Measurements from ENCODE around the gene GTSF1L. TPM values are rescaled to one million over a fixed set of nuclear protein-coding genes. Genes with fewer than 3 reads are reported as not detected.

The GTSF1L gene
- total and polyA plus RNA-seq, 12 donors: not detected

DNA sequence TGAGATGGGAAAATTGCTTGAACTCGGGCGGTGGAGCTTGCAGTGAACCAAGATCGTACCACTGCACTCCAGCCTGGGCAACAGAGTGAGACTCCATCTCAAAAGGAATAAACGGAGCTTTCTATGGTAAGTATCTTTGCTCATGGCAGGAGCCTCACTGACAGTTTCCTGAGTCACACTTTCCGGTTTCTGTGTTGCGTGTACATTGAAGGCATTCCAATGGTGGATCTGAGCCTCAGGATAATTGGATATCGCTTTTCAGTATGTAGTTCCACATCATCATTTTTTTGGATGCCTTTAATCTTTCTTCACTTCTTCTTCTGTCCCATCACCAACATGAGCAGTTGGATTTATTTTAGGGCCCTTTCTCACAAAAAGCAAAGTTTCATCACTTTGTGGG is 28.6 kb upstream of the GTSF1L start:
- Histone ChIP-seq H3K4me1 (peaks cover 0 to 30% (median 0%) of the 10 kb centered on the region in 9 donors), H3K27me3 (peaks cover 0 to 49% (median 0%) of the 10 kb centered on the region in 7 donors), H3K27ac (no peak overlapping the region), H3K9me3 (no peaks in the 10 kb centered on the region), H3K36me3 (no peaks in the 10 kb centered on the region), H3K4me3 (no peak overlapping the region)
- no peak for ATAC-seq
- 82 to 83% methylated on average over 7 of the region's 7 CpGs for WGBS, 2 donors
- DNase-seq: no peak
- TF ChIP-seq CTCF (IDR thresholded peaks at IDR 0.05): no peak
- intact Hi-C loops (cut with DNase I): loop anchor here in 2 of 10 donors (10.0 kb wide), 2 partner anchors 79 to 429 kb away; partner anchors contain the start of gene JPH2 (in 1 of the 2)

- H3K27me3 ChIP-seq: peaks cover 0 to 47% (median 14%) of the 10 kb centered on the region in 7 donors
- peak in 6 of 8 donors; percentile 40 to 64 (median 52) for ATAC-seq
- TF ChIP-seq CTCF (IDR thresholded peaks at IDR 0.05): no peak
- no peak for DNase-seq
- no peaks in the 10 kb centered on the region for H3K36me3 ChIP-seq
- intact Hi-C loops (cut with DNase I): loop anchor here in 5 of 10 donors (1.0 to 10.0 kb wide), 5 partner anchors 82 to 432 kb away; partner anchors contain the start of gene JPH2 (in 1 of the 5)
- H3K9me3 ChIP-seq: no peaks in the 10 kb centered on the region
- 78 to 80% methylated on average over 13 of the region's 13 CpGs for WGBS, 2 donors
- H3K4me3 ChIP-seq: no peak overlapping the region
- no peak overlapping the region for H3K27ac ChIP-seq
- H3K4me1 ChIP-seq: peaks cover 0 to 40% (median 0%) of the 10 kb centered on the region in 9 donors
These were observed 25.9 kb upstream of the GTSF1L start for GRCh38 chr20:43752561-43753301.

DNA sequence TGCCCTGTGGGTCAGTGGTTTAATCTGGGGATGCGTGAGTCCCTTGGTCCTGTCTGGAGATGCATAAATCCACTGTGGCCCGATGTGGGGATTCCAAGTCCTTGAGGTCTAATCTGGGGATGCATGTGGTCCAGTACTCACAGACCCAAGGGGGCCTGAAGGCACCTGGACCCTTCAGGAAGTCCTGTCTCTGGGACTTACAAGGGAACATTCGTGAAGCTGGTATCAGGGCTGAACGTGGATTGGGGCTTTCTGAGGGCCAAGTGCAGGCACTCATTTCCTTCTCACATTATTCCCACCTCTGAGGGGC is 25.2 kb upstream of the GTSF1L start:
- TF ChIP-seq CTCF (IDR thresholded peaks at IDR 0.05): no peak
- DNase-seq (no peak), ATAC-seq (no peak)
- H3K4me3 ChIP-seq: no peak overlapping the region
- peaks cover 0 to 40% (median 0%) of the 10 kb centered on the region in 9 donors for H3K4me1 ChIP-seq
- H3K9me3 ChIP-seq: no peaks in the 10 kb centered on the region
- WGBS, 2 donors: 82% methylated on average over 4 of the region's 4 CpGs
- no peak overlapping the region for H3K27ac ChIP-seq
- H3K27me3 ChIP-seq: peaks cover 0 to 47% (median 14%) of the 10 kb centered on the region in 7 donors
- H3K36me3 ChIP-seq: no peaks in the 10 kb centered on the region
- intact Hi-C loops (cut with DNase I): loop anchor here in 5 of 10 donors (1.0 to 10.0 kb wide), 5 partner anchors 83 to 433 kb away; partner anchors contain the start of gene JPH2 (in 1 of the 5)

DNA sequence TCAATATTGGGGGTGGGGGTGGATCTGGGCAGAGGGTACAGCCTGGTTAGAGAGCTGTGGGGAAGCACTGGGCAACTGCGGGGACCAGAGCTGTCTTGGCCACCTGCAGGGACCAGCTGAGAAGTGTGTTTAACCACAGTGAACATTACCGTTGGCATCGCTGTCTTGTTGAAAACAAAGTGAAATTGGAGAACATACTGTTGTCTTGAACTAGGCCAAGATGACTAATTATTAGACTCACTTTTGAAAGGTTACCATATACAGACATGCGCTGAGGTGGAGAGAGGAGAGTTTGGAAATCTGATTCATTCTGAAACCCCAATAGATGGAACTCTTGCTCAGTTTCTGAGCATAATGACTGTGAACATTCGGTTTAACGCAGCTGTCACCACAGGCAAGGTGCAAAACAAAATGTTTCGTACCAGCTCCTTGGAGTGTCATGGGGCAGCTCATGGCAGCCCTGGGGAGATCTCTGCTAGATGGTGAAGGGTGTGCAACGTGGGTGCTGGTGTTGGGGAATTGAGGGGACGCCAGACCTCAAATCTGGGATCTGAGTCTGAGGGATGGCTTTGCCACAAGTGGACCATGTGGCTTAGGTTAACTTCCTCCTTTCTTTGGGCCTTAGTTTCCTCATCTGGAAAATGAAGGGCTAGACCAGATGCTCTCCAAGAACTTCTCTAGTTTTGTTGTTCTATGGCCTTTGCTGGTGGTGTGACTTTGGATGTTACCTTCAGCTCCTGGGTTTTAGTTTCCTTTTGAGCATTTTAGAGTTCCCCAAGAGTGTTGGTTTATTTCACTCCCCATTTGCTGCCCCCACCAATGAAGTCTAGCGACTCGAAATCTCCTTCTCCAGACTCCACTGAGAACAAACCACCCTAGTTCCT is 24.6 kb upstream of the GTSF1L start:
- DNase-seq: no peak
- H3K36me3 ChIP-seq: no peaks in the 10 kb centered on the region
- peaks cover 0 to 47% (median 14%) of the 10 kb centered on the region in 7 donors for H3K27me3 ChIP-seq
- 78 to 81% methylated on average over 11 of the region's 11 CpGs for WGBS, 2 donors
- H3K4me3 ChIP-seq: no peak overlapping the region
- no peak overlapping the region for H3K27ac ChIP-seq
- ATAC-seq: no peak
- peaks cover 0 to 45% (median 0%) of the 10 kb centered on the region in 9 donors for H3K4me1 ChIP-seq
- H3K9me3 ChIP-seq: no peaks in the 10 kb centered on the region
- intact Hi-C loops (cut with DNase I): loop anchor here in 9 of 10 donors (1.0 to 10.0 kb wide), 7 partner anchors 83 to 433 kb away; partner anchors contain the start of gene JPH2 (in 1 of the 9)
- no peak for TF ChIP-seq CTCF (IDR thresholded peaks at IDR 0.05)
